HG03103 (cell line): ENCODE results near the gene PRKAG1.
A peak's percentile ranks its signal among the peaks of the same experiment; 100 is the strongest.

Experiments used
- ATAC-seq: cut with Tn5 transposase; IDR thresholded peaks from one replicate; pipeline ENCODE4 v1.9.1; 2021; ENCODE audit warnings: low read depth; ENCODE audit not compliant: unreplicated experiment

PRKAG1 gene

DNA sequence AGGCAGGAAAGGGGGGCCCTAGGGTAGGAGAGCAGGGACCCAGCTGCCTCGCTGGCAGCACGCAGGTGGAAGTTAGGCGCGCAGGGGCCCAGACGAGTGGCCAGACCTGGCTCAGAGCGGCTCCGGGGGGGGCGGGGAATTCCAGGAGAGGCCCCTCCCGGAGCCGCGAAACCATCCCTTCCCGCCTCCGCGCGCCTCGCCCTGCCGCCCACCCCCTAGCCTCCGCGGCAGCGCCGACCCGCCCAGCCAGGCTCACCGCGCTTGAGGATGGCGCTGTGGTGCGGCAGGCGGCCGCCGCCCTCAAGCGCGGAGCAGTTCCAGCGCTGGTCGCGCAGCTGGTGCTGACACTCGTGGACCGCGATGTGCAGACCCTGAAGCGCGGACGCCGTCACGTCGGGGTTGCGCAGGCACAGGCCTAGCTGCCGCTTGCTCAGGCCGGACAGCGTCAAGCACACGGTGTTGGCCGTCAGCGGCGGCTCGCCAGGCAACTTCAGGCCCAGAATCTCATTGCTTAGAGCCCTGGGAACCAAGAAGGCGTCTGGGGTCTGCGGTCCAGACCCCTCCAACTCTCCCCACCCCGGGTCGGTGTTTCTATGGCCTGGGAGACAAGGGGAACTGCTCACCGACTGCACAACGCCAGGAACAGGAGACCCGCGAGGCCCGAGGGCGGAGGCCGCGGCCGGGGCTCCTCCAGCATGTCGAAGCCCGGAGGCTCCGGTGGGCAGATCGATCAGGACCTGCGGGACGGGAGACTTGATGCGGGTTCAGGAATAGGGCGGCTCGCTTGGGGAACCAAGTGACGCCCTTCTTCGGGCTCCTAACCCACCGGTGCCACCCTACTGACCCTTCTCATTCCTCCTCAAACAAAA is 48.5 kb downstream of the PRKAG1 start:
- ATAC-seq, result no peak

DNA sequence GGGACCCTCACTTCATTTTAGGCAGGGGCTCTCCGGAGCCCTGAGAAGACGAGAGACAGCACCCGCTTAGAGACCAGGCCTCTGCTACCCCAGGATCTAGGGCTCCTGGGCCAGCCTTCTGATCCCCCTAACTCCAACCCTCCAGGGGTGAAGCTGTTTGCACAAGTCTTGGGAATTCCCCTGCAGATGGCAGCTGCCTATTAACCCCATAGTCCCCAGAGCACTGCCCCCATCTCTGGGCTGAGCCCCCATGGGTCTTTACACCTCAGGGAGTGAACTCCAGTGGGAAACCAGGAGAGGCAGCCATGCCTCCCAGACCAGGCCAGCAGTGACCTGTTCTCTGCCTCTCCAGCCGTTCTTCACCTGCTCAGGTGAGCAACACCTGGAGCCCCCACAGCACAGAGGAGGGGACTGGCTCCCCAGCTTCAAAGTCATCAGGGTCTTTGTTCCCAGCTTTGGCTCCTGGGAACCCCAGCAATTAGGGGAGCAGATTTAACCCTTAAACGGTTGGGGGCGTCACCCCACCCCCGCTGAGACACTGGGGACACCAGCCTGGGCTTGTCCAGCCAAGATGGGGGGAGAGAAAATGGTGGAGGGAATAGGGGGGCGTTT is 49.3 kb downstream of the PRKAG1 start:
- ATAC-seq, result no peak

GRCh38 chr12:48968467-48968866 is 50.1 kb downstream of the PRKAG1 start:
- no peak for ATAC-seq

DNA sequence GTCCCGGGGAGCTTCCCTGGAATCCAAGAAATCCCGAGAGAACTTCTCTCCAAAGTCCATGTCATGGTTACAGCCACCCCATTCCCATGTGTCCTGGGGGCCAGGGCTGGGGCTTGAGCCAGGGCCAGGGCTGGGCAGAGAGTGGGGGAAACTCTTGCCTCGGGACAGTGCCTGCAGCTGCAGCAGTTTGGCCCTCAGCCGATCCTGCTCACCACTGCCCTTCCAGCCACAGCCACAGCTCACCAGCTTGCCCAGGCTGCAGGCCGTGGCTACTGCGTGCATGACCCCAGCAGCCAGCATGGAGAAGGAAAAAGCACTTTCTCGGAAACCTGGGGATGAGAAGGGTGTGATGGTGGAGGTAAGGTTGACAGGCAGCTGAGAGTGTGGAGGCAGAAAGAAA is 50.6 kb downstream of the PRKAG1 start:
- ATAC-seq, result no peak

GRCh38 chr12:48966177-48966895 is 52.2 kb downstream of the PRKAG1 start:
- no peak for ATAC-seq

DNA sequence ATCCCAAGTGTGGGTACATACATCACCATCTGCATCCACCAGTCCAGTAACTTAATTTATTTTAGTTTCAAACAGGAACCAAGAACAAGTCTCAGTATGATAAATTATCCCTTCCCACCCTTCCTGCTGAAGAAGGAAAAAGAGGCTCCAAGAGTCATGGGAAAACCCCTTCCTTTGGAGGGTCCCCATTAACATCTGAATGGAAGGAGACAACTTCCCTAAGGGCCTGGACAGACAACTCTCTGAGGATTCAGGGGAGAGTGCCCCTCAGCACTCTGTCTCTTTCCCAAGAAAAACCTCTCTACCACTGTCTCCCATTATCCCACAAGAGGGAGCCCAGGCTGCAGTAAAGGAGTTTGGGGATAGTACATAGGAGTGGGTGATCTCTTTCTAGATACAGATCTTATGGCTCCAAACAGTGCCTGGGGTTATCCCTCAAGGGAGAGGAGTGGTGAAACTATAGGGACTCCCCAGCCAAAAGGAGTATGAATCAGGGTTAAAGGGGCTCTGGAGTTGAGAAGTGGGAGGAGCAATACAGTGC is 53.2 kb downstream of the PRKAG1 start:
- ATAC-seq, result no peak

GRCh38 chr12:48961801-48962200 is 56.8 kb downstream of the PRKAG1 start:
- ATAC-seq, result no peak

GRCh38 chr12:48961331-48961730 is 57.2 kb downstream of the PRKAG1 start:
- no peak for ATAC-seq

DNA sequence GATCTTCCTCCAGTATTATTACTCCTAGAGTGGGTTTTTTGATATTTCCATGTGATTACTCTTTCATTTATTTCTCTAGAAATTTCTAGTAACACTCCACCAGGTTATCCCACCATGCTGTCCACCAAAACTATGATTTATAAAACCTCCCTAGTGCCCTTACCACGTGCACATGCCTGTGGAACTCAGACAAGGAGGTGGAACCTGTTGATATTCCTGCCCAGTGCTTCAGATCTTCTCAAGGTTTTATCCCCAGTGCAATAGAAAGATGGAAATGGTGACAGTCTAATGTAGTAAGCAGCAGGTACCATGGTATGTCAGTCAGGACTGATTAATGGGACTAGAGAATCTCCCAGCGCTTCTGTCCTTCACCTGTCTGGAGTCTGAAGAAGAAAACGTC is 57.7 kb downstream of the PRKAG1 start:
- ATAC-seq, result no peak

DNA sequence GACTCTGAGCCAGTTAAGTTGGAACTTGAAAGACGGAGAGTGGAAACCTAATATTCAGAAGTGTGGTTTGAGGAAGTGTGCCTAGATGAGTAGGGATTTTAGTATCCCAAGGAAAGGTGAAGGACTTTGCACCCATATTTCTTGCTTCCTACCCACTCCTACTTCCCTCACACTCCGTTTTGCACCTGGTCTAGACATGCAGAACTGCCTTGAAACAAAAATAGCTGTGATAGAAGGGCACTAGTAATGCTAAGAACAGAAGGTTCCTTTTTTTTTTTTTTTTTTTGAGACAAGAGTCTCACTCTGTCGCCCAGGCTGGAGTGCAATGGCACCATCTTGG is 60.6 kb downstream of the PRKAG1 start:
- ATAC-seq, result no peak

DNA sequence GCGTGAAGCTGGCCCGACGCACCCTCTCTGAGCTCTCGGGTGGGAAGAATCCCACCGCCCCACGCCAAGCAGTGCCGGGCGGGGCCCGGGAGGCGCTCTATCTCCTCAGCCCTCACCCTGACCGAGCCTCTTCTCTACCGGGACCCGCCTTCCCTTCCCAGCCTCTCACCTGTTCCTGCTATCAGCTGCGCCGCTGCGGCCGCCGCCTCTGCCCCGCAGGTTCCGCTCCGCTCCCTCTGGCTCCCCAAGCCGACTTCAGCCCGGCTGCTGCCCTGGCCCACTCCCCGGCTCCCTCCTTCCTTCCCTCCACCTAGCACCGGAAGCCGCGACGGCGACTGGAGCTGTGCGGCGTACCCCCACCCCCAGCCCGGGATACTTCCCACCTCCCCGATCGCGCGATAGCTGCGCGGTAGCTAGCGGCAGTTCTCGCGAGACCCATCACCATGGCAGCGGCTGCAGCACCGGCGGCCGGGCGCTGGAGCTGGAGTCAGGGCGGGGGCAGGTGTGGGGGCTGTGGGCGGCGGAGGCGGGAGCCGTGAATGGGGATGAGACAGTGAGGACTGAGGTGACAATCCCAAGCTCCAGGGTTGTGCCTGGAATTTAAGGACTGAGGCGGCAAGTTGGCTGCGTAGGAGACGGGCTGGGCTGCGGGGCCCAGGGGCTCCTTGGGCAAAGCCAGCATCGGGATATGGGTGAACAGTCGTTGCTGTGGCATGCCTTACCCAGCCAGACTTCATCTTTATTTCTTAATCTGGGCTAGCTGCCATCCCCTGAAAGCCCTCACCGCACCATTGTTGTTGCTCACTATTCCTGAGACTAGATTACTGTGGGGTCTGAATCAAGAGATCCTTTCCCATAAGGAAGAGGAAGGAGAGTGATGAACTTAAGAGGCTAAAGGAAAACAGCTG is 61.2 kb downstream of the PRKAG1 start, which contains the start of gene ARF3:
Gene ARF3 (minus strand): TSS at position 347 of the 908 bp plus-strand sequence. CDS start 16,392 bp downstream, outside the sequence.
- peak; percentile 87 for ATAC-seq

DNA sequence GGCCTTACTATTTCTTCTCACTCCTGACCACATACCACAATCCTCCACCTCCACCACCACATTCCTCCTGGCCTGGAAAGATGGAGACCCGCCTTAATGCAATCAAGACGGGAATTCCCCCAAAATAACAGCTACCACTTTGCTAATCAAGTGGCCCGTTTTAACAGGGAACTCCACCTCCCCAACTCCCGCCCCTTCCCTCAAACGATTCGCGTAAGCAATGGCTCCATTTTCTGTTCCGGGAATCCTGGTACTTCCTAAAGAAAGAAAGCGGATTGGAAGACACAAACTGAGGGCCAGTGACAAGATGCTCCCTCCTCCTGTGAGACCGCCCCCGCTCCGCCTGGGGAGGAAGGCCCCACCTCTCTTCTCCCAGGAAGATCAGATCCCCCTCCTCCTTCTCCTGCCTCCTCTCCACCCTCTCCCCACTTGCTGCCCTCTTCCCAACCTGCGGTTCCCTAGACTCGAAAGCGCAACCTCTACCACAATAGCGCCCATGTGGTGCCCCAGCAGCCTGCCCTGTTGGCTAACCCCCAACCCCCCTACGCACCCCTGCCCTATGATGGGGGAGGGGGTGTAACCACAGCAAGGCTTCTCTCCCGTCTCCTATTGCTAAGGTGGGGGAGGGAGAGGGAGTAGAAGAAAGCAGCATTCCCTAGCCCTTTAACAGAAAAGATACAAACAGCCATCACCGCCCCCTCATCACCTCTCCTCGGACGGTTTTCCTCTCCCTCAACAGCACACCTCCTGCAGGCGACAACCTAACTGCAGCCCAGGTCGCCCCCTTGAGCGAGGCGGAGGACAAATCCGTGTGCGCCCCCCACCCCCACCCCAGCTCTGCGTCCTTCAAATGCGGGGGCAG is 62.1 kb downstream of the PRKAG1 start:
- ATAC-seq, result no peak

- no peak for ATAC-seq
Measured at GRCh38 chr12:48954841-48955501, 63.6 kb downstream of the PRKAG1 start.

- no peak for ATAC-seq
Measured at GRCh38 chr12:48954061-48954460, 64.5 kb downstream of the PRKAG1 start.

DNA sequence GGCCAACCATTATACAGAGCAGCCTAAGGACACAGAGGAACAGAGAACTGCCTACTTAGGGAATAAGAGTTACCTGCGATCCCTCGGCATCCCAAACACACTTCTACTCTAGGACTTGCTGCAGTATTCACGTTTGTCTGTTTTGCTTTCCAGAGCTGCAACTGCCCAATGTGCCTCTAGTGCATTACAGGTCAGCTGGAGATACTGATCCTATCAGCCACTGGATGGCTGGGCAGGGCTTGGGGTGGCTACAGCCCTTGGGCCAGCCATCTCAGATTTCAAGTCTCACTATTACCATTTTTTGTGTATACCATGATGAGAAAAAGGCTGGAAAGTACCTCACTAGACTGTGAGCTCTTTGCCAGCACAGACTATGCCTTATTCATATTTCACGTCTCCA is 65.9 kb downstream of the PRKAG1 start:
- ATAC-seq, result no peak
